T-helper 1 cell (primary cell): ENCODE results near the gene RNASE4.

ENCODE experiments used
- DNase-seq, 5 donors: peaks; one replicate each; pipeline ENCODE4 v3.0.0-alpha.2; 2012 to 2020

RNASE4 gene

GRCh38 chr14:20745571-20746358, 61.4 kb downstream of the RNASE4 start, which contains the start of gene EDDM3A:
Gene EDDM3A (plus strand): TSS chr14:20745887. CDS start chr14:20747581, 1,694 bp downstream.
- DNase-seq, result no peak

DNA sequence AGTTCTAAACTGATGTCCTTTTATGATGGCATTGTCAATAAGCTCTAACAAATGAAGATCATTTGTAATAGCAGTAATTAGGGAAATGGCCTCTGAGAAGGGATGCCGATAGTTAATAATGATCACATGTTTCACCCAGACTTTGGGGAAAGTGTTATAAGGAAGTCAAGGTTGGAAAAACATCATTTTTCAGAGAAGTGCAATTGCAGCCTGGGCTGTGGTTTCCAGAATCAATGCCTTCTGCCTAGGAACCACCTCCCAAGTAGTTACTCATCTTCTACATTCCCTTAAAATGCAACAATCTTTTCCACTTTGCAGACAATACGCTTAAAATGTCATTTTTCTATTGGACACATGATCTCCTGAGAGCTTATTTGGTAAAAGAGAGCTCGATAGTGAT, 62.2 kb downstream of the RNASE4 start:
- DNase-seq, result no peak

- no peak for DNase-seq
Observed at GRCh38 chr14:20748439-20748838, 64.1 kb downstream of the RNASE4 start.

DNA sequence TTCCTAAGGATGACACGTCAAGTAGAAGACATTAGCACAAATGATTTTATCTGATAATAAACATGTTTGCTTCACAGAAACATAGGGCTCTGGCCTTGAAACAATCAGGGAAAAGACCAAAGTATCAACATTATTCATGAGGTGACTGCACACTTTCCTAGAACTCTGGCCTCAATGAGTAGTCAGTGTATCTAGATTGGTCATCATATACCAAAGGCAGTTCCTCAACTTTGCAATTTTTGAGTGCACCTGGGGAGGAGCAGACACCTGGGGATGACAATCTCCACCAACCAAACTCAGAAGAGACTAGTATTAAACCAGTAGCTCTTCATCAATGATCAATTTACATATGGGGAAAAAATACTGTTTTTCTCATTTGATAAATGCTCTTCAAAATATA, 65.8 kb downstream of the RNASE4 start:
- DNase-seq, result peak in 1 of 5 donors; percentile 9
